ENCODE results near the gene ZNF431.

DNA sequence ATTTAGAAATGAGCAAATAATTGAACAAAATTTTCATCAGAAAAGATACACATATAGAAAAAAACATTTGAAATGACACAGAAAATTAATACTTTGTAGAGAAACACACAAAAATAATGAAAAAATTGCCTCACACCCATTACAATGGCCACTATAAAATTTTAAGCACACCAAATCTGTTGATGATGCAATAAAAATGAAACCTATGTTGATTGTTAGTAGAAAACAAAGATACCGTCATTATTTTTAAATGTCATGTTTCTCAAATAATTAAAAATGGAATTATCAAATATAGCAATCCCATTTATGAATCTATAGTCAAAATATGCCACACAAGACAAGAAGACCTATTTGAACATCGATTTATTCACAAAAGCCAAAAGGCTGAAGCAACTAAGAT lies 96.8 kb downstream of the ZNF431 start:
- TF ChIP-seq CTCF (IDR thresholded peaks at IDR 0.05) = no peak
- TF ChIP-seq POLR2A (IDR thresholded peaks at IDR 0.05) = no peak

Measured in heart left ventricle (tissue), 13 donors.